GM18520 (cell line): ENCODE data around the gene TMSB10.
"Not testable (repeated sequence)": the region's sequence is repeated elsewhere in the genome, so short reads cannot be mapped to it uniquely, and the experiment has no call there.

ENCODE experiments used
- ATAC-seq: cut with Tn5 transposase; IDR thresholded peaks from one replicate; pipeline ENCODE4 v1.9.1; 2021; ENCODE audit not compliant: unreplicated experiment

Gene TMSB10

GRCh38 chr2:84900971-84901370, 4.5 kb upstream of the TMSB10 start:
- no peak for ATAC-seq

- ATAC-seq: no peak
Observed at GRCh38 chr2:84901593-84902120, 3.8 kb upstream of the TMSB10 start.

DNA sequence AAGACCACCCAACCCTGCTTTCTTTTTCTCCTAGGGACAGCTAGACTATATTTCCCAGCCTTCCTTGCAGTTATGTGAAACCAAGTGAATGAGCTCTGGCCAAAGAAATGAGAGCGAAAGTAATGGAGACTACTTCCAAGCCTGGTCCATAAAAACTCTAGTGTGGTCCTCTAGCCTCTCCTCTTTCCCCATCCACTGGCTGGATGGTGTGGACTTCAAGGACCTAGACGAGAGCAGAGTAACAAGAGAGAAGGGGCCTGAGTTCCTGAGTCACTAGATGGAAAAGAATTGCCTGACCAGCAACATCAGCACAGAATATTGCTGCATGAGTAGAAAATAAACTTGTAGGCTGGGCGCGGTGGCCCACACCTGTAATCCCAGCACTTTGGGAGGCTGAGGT, 2.9 kb upstream of the TMSB10 start:
- ATAC-seq: no peak

GRCh38 chr2:84904151-84904550, 1.3 kb upstream of the TMSB10 start:
- ATAC-seq: no peak

DNA sequence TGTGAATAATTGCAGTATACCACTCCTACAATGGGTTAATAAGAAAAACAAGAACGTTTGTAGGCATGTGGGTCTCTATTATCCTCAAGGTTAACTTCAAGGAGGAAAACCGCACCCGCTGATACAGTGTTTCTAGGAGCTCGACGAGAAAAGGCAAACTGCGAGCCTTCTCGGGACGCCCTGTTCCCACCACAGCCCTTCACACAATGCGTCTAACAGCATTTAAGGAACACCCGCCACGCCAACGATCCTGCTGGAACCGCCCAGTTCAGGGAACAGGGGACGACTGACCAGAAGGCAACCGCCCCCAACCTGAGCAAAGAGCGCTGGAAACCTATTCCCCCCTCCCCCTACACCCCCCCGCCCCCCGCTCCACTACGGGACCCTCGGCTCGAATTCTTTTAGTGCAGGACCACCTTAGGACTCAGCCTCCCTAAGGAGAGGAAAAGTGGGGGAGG, 710 bp upstream of the TMSB10 start:
- ATAC-seq: no peak

DNA sequence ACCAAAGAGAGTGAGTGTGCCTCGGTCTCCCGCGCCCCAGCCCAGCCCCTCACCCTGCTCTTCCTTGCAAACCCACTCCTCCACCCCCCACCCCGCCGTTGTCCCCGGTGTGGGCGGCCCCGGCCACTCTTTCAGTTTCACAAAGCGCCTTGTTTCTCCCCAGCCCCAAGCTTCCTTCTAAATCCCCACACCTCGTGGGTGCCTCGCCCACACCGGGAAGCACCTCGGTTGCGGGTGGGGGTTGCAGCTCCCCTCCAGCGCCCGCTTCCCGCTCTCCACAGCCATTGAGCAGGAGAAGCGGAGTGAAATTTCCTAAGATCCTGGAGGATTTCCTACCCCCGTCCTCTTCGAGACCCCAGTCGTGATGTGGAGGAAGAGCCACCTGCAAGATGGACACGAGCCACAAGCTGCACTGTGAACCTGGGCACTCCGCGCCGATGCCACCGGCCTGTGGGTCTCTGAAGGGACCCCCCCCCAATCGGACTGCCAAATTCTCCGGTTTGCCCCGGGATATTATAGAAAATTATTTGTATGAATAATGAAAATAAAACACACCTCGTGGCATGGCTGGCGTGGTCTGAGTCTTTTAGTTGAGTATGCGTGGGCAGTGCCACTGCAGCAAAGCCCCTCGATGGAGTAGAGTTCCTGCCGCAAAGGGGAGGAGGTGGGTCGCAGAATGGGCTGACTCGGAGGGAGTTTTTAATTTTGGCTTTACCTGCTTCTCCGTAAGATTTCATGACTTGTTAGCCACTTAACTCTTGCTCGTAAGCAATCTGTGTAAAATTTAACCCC, 848 bp downstream of the TMSB10 start:
- peak; percentile 8 for ATAC-seq

- no peak for ATAC-seq
Observed at GRCh38 chr2:84906900-84907714, 1.7 kb downstream of the TMSB10 start.

GRCh38 chr2:84908948-84909713, 3.7 kb downstream of the TMSB10 start:
- no peak for ATAC-seq

DNA sequence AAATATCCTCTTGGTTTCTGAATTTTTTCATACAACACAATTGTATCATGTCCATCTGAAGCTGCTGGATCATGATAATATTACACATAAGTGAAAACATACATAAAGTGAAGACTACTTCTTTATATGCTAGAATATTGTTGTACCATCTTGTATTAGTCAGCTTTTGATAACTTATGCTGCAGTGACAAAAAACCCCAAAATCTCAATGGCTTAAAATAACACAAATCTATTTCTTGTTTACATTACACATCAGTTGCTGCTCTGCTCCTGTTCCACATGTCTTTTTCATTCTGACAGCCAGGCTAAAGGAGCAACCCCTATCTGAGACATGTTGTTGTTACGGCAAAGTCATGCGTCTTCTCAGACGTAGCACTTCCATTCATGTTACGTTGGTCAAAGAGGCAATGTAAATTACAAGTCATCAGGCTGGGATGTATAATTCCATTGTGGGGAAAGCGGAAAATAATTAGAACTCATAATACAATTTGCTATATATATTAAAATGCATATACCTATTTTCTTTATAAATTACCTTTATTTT, 5.8 kb downstream of the TMSB10 start:
- ATAC-seq: no peak

DNA sequence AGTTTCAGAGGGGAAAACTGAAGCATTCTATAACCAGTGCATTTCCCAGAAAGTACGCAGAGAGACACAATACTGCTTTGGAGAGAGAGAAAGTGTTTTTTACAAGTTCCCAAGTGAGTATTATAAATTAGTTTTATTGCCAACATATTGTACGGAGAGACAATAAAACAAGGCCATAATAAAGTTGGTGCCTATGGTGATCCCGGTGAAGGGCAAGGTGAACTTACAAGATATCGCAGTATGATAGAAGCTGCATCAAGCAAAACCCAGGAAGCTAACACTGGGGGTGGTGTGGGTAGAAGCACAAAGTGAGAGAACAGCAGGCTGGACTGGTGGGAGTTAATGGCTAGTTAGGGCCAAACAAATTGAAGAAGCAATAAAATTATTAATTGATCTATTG, 7.5 kb downstream of the TMSB10 start:
- ATAC-seq: no peak

GRCh38 chr2:84914334-84914733, 8.9 kb downstream of the TMSB10 start:
- no peak for ATAC-seq

- not testable (repeated sequence) for ATAC-seq
Observed at GRCh38 chr2:84915675-84916074, 10.2 kb downstream of the TMSB10 start.

- not testable (repeated sequence) for ATAC-seq
Observed at GRCh38 chr2:84917821-84918220, 12.4 kb downstream of the TMSB10 start.

- no peak for ATAC-seq
Observed at GRCh38 chr2:84918430-84918829, 13.0 kb downstream of the TMSB10 start.

DNA sequence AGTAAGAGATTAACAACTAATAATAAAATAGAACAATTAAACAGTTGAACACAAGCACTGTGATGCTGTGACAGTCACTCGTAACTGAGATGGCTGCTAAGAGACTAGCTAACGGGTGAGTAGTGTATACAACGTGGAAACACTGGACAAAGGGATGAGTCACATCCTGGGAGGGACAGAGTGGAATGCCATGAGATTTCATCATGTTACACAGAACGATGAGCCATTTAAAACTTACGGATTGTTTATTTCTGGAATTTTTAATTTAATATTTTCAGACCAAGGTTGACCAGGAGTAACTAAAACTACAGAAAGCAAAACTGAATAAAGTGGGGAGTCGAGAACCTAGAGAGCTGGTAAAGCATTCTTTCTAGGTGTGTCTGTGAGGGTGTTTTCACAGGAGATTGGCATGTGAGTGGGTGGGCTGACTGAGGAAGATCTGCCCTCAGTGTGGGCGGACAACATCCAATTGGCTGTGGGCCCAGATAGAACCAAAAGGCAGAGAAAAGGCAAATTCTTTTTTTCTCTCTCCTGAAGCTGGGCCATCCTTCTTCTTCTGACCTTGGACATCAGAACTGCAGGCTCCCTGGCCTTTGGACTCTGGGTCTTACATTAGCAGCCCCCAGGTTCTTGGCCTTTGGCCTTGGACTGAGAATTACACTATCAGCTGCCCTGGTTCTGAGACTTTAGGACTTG, 14.6 kb downstream of the TMSB10 start:
- ATAC-seq: peak; percentile 25

- no peak for ATAC-seq
Observed at GRCh38 chr2:84923009-84923408, 17.6 kb downstream of the TMSB10 start.

- peak; percentile 20 for ATAC-seq
Observed at GRCh38 chr2:84924173-84925106, 19.0 kb downstream of the TMSB10 start.

DNA sequence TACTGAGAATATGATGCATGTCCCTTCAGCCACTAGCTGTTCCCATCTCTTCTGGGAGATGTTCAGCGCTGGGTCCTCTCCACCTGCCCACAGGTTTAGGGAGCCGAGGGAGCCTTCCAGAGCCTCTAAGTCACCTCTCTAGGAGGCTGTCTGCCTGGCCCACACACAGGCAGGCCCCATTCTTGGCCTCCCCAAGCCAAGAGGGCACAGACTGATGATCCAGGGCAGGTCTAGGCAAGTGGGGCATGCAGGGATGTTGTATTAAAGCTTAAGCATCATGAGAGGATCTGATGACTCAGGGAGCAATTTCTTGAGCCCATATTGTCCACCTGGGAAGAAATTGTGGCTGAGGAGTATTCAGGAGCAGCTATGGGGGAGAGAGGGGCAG, 19.9 kb downstream of the TMSB10 start:
- no peak for ATAC-seq

GRCh38 chr2:84925724-84926376, 20.4 kb downstream of the TMSB10 start:
- ATAC-seq: peak; percentile 83
